HG03571 (cell line): ENCODE measurements around the gene RAB40A.

Experiments used
- ATAC-seq: cut with Tn5 transposase; IDR thresholded peaks from one replicate; pipeline ENCODE4 v1.9.1; 2021; ENCODE audit not compliant: unreplicated experiment

RAB40A gene, protein sequence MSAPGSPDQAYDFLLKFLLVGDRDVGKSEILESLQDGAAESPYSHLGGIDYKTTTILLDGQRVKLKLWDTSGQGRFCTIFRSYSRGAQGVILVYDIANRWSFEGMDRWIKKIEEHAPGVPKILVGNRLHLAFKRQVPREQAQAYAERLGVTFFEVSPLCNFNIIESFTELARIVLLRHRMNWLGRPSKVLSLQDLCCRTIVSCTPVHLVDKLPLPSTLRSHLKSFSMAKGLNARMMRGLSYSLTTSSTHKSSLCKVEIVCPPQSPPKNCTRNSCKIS

DNA sequence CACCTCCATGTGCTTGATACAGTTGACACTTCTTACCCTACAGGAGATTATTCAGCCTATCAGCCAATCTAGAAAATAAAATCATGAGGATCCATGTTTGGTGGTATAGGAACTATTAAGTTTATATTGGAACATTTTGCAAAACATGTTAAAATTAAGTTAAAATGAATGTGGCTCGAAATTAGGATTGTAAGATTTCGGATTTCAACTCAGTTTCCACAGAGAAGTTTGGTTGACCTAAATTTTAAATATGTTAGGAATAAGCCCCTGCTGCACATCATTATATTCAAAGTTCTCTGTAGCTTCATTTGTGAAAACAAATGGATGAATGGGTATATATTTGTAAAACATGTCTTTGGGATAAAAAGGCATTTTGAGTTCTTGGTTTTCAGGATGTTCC, at the start of gene RAB40A:
TSS of gene RAB40A (minus strand) at position 101 of the 400 bp plus-strand sequence. CDS start 18,733 bp downstream, outside the sequence.
- ATAC-seq, result no peak

DNA sequence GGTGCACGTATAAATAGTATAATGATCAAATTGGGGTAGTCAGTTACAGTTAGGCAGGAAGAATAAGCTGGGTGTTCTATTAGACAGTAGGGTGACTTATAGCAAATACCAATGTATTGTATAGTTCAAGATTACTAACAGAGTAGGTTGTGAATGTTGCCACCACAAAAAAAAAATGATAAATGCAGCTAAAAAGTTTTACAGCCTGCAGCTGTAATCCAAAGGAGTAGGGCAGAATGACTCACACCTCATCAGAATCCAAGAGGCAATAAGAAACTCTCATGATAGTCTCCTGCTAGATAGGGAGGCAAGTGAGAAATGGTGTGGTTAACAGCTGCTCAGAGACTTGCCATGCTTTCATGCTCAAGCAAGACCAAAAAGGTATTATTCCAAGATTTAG, 46.5 kb upstream of the RAB40A start:
- ATAC-seq, result no peak

DNA sequence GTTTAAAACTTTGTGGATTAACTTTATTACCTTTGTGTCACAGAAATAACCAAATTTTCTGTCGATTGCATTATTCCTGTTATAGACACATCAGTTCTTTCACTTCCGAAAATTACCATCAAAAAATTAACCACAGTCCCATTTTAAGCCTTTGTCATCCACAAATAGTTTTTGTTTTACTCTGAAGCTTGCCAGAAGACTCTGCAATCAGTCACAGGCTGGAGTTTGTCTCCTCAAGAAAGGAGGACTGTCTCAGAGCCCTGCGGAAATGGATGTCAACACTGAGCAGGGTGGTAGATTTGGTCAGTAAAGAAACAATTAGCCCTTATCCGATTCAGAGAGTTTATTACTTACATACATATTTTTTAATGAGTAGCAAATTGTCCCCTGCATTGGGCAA, 45.9 kb upstream of the RAB40A start:
- ATAC-seq, result peak; percentile 69

GRCh38 chrX:103562801-103563200, 43.5 kb upstream of the RAB40A start:
- no peak for ATAC-seq

DNA sequence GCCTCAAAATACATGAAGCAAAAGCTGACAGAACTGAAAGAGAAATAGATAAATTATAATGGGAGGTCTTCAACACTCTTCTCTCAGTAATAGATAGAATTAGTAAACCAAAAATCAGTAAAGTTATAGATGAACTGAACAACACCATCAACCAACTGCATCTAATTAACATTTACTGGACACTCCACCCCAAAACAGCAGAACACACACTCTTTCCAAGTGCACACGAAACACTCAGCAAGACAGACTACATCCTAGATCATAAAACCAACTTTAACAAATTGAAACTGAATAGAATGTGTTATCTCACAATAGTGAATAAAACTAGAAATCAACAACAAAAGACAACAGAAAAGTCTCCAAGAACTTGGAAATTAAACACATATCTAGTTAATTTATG, 41.0 kb upstream of the RAB40A start:
- ATAC-seq, result no peak

DNA sequence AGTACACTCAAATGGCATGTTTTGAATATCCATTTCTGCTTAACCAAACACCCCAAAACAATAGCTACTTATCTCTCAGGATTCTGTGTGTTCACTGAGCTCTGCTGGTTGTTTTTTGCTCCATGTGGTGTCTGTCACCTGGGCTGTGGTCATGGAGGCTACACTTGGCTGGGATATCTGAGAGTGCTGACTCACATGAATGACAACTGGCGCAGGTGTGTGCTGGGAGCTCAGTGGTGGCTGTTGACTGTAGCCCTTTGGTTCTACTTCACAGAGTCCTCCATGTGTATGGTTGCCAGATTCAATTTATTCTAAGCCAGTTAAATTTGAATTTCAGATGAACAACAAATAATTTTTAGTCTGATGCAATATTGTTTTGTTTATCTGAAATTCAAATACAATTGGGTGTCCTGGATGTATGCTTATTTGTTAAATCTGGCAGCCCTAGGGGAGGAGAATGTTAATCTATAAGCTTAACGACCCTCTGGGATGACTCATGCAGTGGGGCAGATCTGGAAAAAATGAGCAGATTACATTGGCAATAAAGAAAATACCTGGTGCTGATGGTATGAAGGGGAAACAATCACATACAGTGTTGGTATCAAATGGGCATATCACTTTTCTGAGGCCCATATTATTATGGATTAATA, 37.8 kb upstream of the RAB40A start:
- ATAC-seq, result no peak

DNA sequence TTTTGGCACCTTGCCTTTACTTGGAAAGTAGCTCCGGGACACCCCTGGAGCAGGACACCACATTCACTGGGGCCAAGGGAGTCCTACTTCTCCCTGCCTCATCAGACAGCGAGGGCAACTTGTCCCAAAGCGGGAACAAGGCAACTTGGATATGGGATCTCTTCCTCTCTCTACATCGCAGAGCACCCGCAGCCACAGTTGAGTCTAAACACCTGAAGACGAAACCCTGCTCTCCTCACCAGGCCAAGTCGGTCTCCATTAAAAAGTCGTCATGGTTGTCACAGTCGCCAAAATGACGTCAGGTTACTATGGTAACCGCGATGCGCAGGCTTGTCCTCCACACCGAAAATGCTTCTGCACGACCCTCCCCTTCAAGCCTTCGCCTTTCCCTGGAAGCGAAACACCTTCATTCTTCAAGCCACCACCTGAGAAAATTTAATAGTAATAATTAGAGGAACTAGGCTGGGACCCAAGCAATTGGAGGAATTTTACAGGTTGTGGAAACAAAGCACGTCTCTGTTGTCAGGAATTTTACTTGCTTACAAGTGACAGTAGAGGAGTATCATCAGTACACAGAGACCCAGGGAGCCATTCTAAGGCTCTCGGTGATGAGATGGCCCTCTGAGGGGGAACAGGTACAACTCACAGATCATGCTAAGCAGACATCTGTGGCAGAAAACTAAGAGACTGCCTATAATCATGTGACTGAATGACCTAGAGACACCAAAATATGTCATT, 35.6 kb upstream of the RAB40A start:
- peak; percentile 98 for ATAC-seq

GRCh38 chrX:103552236-103552635, 32.9 kb upstream of the RAB40A start:
- ATAC-seq, result no peak

GRCh38 chrX:103550415-103551051, 31.2 kb upstream of the RAB40A start:
- ATAC-seq, result no peak

GRCh38 chrX:103549916-103550315, 30.6 kb upstream of the RAB40A start:
- ATAC-seq, result no peak

DNA sequence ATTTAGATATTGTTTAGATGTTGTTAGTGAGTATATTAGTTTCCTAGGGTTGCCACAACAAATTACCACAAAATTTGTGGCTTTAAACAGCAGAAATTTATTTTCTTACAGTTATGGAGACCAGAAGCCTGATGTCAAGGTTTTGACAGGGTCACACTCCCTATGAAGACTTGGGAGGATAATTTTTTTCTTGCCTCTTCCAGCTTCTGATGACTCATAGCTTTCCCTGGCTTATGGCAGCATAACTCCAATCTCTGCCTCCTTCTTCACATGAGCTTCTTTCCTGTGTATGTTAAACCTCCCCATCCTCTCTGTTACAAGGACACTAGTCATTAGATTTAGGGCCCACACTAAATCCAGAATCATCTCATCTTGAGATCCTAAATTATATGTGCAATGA, 20.9 kb upstream of the RAB40A start:
- no peak for ATAC-seq

DNA sequence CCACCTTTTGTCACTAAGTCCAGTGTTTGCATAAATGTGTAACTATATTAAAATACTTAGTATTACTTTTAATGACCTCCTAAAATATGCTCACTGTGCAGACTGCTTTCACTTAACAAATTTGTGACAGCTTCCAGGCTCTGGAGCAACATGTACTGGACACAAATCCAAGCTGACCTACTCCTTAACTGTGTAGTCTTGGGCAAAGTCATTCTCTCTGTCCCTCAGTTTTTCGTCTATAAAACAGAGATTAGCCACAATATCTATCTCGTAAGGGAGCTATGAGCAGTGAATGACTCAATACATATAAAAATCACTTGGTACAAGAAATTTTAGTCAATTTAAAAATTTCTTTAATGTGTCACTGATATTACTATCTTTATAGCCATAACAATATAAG, 20.4 kb upstream of the RAB40A start:
- no peak for ATAC-seq

GRCh38 chrX:103538728-103539127, 19.4 kb upstream of the RAB40A start:
- no peak for ATAC-seq

DNA sequence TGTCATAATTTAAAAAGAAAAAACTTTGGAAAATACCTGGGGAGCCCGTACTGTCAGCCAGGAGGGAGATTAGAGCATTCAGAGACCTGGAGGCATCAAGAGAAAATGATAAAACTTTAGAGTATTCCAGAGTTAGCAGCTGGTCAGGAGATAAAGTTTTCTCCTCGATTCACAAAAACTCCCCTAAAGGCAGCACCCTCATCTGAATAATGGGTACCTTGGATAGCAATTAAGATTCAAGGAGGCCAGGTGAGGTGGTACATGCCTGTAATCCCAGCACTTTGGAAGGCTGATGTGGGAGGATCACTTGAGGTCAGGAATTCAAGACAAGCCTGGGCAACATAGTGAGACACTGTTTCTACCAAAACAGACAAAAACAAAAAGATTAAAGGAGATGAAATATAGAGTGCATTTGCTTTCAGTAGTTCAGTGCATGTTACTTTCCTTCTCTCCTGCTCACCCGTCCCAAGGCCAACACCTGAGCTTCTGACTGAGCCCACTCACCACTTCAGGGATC, 18.6 kb upstream of the RAB40A start:
- ATAC-seq, result no peak

DNA sequence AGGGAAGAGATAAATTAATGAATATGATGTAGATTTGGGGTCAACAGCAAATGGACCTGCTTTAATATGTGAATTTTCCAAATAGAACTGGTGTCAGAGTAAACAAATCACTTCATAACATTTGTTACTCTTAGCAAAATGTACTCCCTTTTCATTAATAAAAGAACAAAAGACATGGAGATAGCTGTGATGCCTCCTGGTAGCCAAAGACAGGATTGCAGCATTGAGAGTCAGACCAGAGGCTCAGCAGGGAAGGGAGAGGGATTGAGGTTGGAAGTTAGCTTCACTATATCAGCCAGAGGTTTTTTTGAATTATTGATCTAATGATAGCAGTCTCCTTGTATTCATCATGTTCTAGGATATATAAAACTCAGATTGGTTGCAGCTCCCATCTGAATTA, 17.4 kb upstream of the RAB40A start:
- ATAC-seq, result no peak

DNA sequence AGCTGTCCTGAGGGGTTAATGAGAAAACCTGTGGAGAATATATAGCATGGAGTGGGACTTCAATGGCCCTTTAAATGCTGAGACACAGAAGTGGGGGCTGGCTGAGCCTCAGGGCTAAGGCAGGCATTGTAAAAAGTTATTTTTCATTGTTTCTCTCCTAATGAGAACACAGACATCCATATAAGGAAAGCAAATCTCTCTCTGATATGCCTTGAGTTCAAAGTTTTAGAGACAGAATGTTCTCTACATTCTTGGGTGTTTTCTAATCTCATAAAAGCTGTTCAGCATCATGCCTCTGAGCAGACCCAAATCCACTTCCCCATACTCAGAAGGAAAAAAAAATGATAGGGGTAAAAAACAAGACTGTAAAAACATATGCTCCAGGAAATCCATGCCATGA, 16.8 kb upstream of the RAB40A start:
- ATAC-seq, result no peak

DNA sequence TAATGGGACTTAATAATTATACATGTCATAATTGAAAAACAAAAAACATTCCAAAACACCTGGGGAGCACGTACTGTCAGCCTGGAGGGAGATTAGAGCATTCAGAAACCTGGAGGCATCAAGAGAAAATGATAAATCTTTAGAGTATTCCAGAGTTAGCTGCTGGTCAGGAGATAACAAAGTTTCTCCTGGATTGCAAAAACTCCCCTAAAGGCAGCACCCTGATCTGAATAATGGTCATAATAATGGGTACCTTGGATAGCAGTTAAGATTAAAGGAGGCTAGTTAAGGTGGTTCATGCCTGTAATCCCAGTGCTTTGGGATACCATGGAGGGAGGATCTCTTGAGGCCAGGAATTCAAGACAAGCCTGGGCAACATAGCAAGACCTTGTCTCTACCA, 15.9 kb upstream of the RAB40A start:
- ATAC-seq, result no peak

DNA sequence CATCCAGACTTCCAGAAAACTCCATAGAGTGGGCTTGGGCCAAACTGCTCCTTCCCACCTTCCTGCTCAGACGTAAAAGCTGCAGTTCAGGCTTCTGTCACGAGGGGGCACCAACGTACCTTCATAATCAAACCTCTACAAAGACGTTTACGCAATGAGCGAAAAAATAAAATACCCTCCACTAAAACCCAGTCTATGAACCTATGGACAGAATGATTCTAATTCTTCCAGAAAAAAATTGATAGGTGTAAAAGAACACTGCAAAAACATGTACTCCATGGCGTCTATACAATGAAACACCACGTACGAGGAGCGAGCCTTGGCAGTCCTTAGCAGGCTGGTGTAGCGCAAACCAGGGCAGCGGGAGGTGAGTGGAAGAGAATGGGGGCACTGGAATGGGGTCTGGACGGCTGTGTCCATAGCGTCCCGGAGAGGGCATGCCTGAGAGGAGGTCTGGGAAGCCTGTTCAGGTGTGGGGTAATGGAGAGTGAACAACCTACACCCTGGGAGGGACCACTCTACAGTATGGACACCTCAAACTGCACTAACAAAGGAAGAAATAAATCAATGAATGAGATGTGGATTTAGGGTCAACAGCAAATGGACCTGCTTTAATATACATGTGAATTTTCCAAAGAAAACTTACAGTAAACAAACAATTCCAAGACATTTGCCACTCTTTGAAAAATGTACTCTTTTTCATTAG, 14.4 kb upstream of the RAB40A start:
- ATAC-seq, result peak; percentile 51

DNA sequence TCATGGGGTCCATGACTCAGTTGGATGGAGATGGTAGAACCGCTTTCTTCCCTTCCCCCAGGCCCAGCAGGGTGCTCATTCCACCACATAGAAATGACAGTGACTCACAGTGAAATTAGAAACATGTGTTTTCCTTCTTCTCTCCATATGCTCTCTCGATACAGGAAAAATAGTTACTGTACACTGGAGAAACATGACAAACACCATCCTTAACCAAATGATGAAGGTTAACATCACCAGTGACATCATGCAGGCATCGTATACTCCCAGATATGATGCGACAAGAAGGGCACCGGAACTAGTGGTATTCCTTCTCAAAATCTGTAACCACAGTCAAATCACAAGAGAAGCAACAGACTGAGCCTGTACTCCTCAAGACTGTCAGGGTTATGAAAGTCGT, 11.7 kb upstream of the RAB40A start:
- ATAC-seq, result no peak

DNA sequence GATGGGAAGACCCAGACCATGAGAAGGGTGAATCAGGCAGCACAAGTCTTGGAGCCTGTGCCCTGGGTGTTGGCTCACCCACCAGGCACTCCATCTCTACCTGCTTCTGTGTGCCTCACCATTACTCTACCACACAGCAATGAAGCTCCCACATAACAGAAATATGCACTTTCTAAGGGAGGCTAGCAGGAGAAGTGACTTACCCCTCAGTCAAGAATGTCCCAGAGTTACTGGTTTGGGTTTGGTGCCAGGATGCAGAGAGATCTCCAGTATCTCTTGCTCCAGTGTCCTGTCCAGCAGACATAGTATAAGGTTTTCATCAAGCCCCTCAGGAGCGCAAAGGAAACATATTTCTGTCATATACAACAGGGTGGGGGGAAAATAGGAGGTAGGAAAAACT, 11.3 kb upstream of the RAB40A start:
- no peak for ATAC-seq

- no peak for ATAC-seq
Observed at GRCh38 chrX:103529550-103529949, 10.3 kb upstream of the RAB40A start.
